ENCODE data around the gene QPCTL. TPM values are rescaled to one million over a fixed set of nuclear protein-coding genes. Genes with fewer than 3 reads are reported as not detected.
A peak's percentile ranks its signal among the peaks of the same experiment; 100 is the strongest.

Gene QPCTL
- total RNA-seq (10 to 100 TPM; 11.3 to 11.5 TPM), polyA plus RNA-seq (2.0 TPM)

DNA sequence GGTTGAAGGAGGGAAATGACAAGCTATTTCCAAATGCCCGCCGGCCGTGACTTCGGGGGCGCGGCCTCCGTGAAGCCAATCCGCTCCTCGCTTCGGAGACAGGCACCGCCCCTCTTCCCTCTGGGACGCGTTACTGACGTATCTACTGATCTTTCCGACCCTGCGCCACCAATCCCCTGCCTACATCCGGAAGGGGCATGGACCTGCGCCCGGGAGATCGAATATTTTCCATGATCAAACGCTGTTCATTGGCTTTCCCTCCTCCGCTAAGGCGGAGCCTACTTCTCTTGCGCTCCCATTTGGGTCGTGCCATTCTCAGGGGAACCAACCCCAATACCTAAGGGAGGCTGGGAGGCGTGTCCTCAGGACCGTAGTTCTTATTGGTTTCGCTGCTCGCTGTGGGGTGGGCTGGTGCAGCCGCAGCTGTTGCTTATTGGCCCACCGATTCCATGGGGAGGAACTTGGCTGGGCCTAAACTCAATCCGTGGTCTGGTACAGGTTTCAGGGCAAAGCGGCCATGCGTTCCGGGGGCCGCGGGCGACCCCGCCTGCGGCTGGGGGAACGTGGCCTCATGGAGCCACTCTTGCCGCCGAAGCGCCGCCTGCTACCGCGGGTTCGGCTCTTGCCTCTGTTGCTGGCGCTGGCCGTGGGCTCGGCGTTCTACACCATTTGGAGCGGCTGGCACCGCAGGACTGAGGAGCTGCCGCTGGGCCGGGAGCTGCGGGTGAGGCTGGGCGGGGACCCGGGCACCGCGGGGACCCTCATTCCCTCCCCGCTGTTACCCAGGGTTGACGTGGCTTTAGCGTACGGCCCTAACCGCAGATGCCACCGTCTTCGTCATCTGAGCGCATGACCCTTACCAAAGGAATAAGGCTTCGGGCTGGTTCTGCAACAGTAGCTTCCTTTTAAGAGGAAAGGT is at the start of gene QPCTL:
TSS of gene QPCTL (plus strand) at position 480 of the 919 bp plus-strand sequence. CDS start at position 518, 38 bp downstream.
- Histone ChIP-seq H3K36me3 (ENCODE audit: insufficient read depth, low read length) (peaks cover 11% of the 10 kb centered on the region), H3K27me3 (ENCODE audit: insufficient read depth, low read length, poor library complexity, severe bottlenecking) (no peaks in the 10 kb centered on the region), H3K4me3 (ENCODE audit: low read length) (peak within 1 kb of the TSS; percentile 72), H3K27ac (ENCODE audit: low read depth, low read length) (peak within 1 kb of the TSS; percentile 92), H3K9me3 (ENCODE audit: low read length) (no peaks in the 10 kb centered on the region), H3K4me1 (ENCODE audit: insufficient read depth, low read length) (peaks cover 7% of the 10 kb centered on the region)
- peak within 1 kb of the TSS; percentile 92 to 100 (median 97) for H3K27ac Mint-ChIP-seq
- peaks cover 16 to 27% (median 19%) of the 10 kb centered on the region in 3 donors for H3K4me1 Mint-ChIP-seq
- ChIA-PET POLR2A (interaction anchor here (0.6 to 2.5 kb wide), 14 partner anchors 11 to 196 kb away, joined by 3 to 16 read pairs (median 4); partner anchors contain the start of genes EML2, FBXO46 and SIX5), CTCF (interaction anchor here (0.6 to 9.0 kb wide), 21 partner anchors 13 to 264 kb away, joined by 3 to 107 read pairs (median 3); partner anchors contain the start of genes FBXO46, GIPR and SIX5)
- DNase-seq, result peak; percentile 94 to 98 (median 98)
- H3K9me3 Mint-ChIP-seq, result no peaks in the 10 kb centered on the region
- H3K4me3 Mint-ChIP-seq, result peak within 1 kb of the TSS; percentile 91 to 98 (median 93)
- H3K36me3 Mint-ChIP-seq, result peaks cover 1 to 51% (median 3%) of the 10 kb centered on the region in 3 donors
- H3K27me3 Mint-ChIP-seq, result no peaks in the 10 kb centered on the region

- H3K27me3 Mint-ChIP-seq, result peaks cover 0 to 2% of the 10 kb centered on the region in 2 donors
- no peaks in the 10 kb centered on the region for H3K9me3 Mint-ChIP-seq
- H3K4me1 Mint-ChIP-seq, result peaks cover 39 to 59% (median 41%) of the 10 kb centered on the region in 3 donors
- ChIA-PET POLR2A (interaction anchor here (1.0 to 1.7 kb wide), 5 partner anchors 49 to 204 kb away, joined by 3 to 10 read pairs (median 4); partner anchors contain the start of genes OPA3, QPCTL and SNRPD2), CTCF (interaction anchor here (0.7 to 5.4 kb wide), 27 partner anchors 9 to 215 kb away, joined by 3 to 78 read pairs (median 5); partner anchors contain the start of genes GPR4, PPM1N, QPCTL and RTN2)
- Histone ChIP-seq H3K9me3 (ENCODE audit: low read length) (no peaks in the 10 kb centered on the region), H3K27ac (ENCODE audit: low read depth, low read length) (peak overlapping the region; percentile 84), H3K4me1 (ENCODE audit: insufficient read depth, low read length) (peaks cover 47% of the 10 kb centered on the region), H3K27me3 (ENCODE audit: insufficient read depth, low read length, poor library complexity, severe bottlenecking) (no peaks in the 10 kb centered on the region), H3K4me3 (ENCODE audit: low read length) (no peak overlapping the region), H3K36me3 (ENCODE audit: insufficient read depth, low read length) (no peaks in the 10 kb centered on the region)
- peak; percentile 77 to 90 (median 82) for DNase-seq
- peak overlapping the region; percentile 83 to 98 (median 93) for H3K27ac Mint-ChIP-seq
- peaks cover 0 to 4% (median 0%) of the 10 kb centered on the region in 3 donors for H3K36me3 Mint-ChIP-seq
- peak overlapping the region; percentile 67 to 89 (median 80) for H3K4me3 Mint-ChIP-seq
Measured at GRCh38 chr19:45643024-45643926, 49.2 kb upstream of the QPCTL start.

- POLR2A ChIA-PET, result no interaction called here
- no peak for DNase-seq
- Histone ChIP-seq H3K4me3 (ENCODE audit: low read length) (no peak overlapping the region), H3K36me3 (ENCODE audit: insufficient read depth, low read length) (no peaks in the 10 kb centered on the region), H3K9me3 (ENCODE audit: low read length) (no peaks in the 10 kb centered on the region), H3K27ac (ENCODE audit: low read depth, low read length) (no peak overlapping the region), H3K4me1 (ENCODE audit: insufficient read depth, low read length) (peaks cover 42% of the 10 kb centered on the region), H3K27me3 (ENCODE audit: insufficient read depth, low read length, poor library complexity, severe bottlenecking) (no peaks in the 10 kb centered on the region)
- Mint-ChIP-seq H3K27ac (peak overlapping the region in 5 of 8 donors; percentile 47 to 95 (median 75)), H3K27me3 (peaks cover 0 to 2% of the 10 kb centered on the region in 2 donors), H3K4me3 (peak overlapping the region in 2 of 7 donors; percentile 28 to 77), H3K36me3 (no peaks in the 10 kb centered on the region), H3K4me1 (peaks cover 32 to 52% (median 34%) of the 10 kb centered on the region in 3 donors), H3K9me3 (no peaks in the 10 kb centered on the region)
- CTCF ChIA-PET, result interaction anchor here (1.0 to 5.4 kb wide), 13 partner anchors 8 to 205 kb away, joined by 3 to 78 read pairs (median 9); partner anchors contain the start of genes GPR4, PPM1N and RTN2
Measured at GRCh38 chr19:45643927-45644771, 48.3 kb upstream of the QPCTL start.

- DNase-seq, result no peak
- Histone ChIP-seq H3K9me3 (ENCODE audit: low read length) (no peaks in the 10 kb centered on the region), H3K4me3 (ENCODE audit: low read length) (peak overlapping the region; percentile 75), H3K27me3 (ENCODE audit: insufficient read depth, low read length, poor library complexity, severe bottlenecking) (no peaks in the 10 kb centered on the region), H3K27ac (ENCODE audit: low read depth, low read length) (no peak overlapping the region), H3K36me3 (ENCODE audit: insufficient read depth, low read length) (no peaks in the 10 kb centered on the region), H3K4me1 (ENCODE audit: insufficient read depth, low read length) (peaks cover 32% of the 10 kb centered on the region)
- peaks cover 32 to 47% (median 32%) of the 10 kb centered on the region in 3 donors for H3K4me1 Mint-ChIP-seq
- no peaks in the 10 kb centered on the region for H3K9me3 Mint-ChIP-seq
- peak overlapping the region in 7 of 8 donors; percentile 3 to 89 (median 76) for H3K27ac Mint-ChIP-seq
- H3K36me3 Mint-ChIP-seq, result no peaks in the 10 kb centered on the region
- peaks cover under 1 to 2% of the 10 kb centered on the region in 2 donors for H3K27me3 Mint-ChIP-seq
- ChIA-PET POLR2A (interaction anchor here (1.0 kb wide), 1 partner anchor 23 kb away, joined by 4 read pairs; the partner anchor contains the start of gene GIPR), CTCF (interaction anchor here (1.0 to 2.9 kb wide), 6 partner anchors 12 to 206 kb away, joined by 3 to 13 read pairs (median 6); no protein-coding TSS in a partner anchor)
- H3K4me3 Mint-ChIP-seq, result peak overlapping the region; percentile 83 to 93 (median 88)
Measured at GRCh38 chr19:45645068-45645630, 47.3 kb upstream of the QPCTL start.

DNA sequence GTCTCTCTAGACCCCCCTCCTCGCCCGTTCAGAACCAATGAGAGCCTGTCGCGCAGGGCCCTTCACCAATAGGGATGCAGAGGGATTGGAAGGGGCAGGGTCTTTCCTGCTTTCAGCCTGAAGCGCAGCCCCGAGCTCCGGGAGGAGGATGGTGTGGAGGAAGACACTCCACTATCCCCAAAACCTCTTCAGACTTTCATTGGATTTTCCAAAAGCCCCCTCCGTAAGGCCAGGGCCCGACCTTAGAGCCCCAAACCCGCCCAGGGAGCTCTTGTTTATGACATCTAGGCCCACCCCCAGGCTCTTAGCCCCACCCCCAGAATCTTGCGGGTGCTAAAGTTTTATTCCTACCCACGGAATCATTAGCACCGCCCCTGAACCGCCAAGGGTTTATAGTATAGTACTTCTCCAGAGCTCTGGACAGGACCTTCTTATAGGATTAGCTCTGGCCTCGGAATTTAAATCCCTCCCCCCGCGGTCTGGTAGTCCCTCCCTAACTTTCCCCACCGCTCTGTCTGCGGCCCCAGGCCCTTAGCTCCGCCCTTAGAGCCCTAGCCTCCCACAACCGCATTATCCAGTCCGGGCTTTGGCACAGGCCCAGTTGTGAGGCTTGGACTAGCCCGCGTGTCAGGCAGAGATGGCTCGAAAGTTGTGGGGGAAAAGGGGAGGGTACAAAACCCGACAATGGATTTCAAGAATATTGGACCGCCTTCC is 46.7 kb upstream of the QPCTL start:
- DNase-seq, result peak; percentile 67 to 84 (median 70)
- Histone ChIP-seq H3K9me3 (ENCODE audit: low read length) (no peaks in the 10 kb centered on the region), H3K4me3 (ENCODE audit: low read length) (peak overlapping the region; percentile 75), H3K36me3 (ENCODE audit: insufficient read depth, low read length) (no peaks in the 10 kb centered on the region), H3K27ac (ENCODE audit: low read depth, low read length) (peak overlapping the region; percentile 52), H3K27me3 (ENCODE audit: insufficient read depth, low read length, poor library complexity, severe bottlenecking) (no peaks in the 10 kb centered on the region), H3K4me1 (ENCODE audit: insufficient read depth, low read length) (peaks cover 27% of the 10 kb centered on the region)
- H3K27me3 Mint-ChIP-seq, result peaks cover 2 to 3% of the 10 kb centered on the region in 2 donors
- H3K4me3 Mint-ChIP-seq, result peak overlapping the region; percentile 83 to 93 (median 88)
- no peaks in the 10 kb centered on the region for H3K36me3 Mint-ChIP-seq
- H3K4me1 Mint-ChIP-seq, result peaks cover 29 to 45% (median 31%) of the 10 kb centered on the region in 3 donors
- ChIA-PET POLR2A (interaction anchor here (0.5 to 1.0 kb wide), 3 partner anchors 22 to 1469 kb away, joined by 3 to 4 read pairs (median 4); partner anchors contain the start of gene GIPR), CTCF (interaction anchor here (1.0 to 2.9 kb wide), 6 partner anchors 11 to 206 kb away, joined by 3 to 13 read pairs (median 6); no protein-coding TSS in a partner anchor)
- H3K27ac Mint-ChIP-seq, result peak overlapping the region in 7 of 8 donors; percentile 10 to 90 (median 85)
- no peaks in the 10 kb centered on the region for H3K9me3 Mint-ChIP-seq

GRCh38 chr19:45646345-45646698 is 46.1 kb upstream of the QPCTL start:
- Mint-ChIP-seq H3K4me3 (peak overlapping the region; percentile 83 to 93 (median 88)), H3K4me1 (peaks cover 24 to 39% (median 25%) of the 10 kb centered on the region in 3 donors), H3K36me3 (no peaks in the 10 kb centered on the region), H3K27me3 (peaks cover 2 to 3% of the 10 kb centered on the region in 2 donors), H3K9me3 (no peaks in the 10 kb centered on the region), H3K27ac (peak overlapping the region in 7 of 8 donors; percentile 6 to 90 (median 78))
- CTCF ChIA-PET, result interaction anchor here (1.0 to 2.9 kb wide), 7 partner anchors 11 to 207 kb away, joined by 3 to 13 read pairs (median 6); no protein-coding TSS in a partner anchor
- no peaks in the 10 kb centered on the region for H3K27me3 ChIP-seq (ENCODE audit: insufficient read depth, low read length, poor library complexity, severe bottlenecking)
- no peaks in the 10 kb centered on the region for H3K36me3 ChIP-seq (ENCODE audit: insufficient read depth, low read length)
- H3K4me3 ChIP-seq (ENCODE audit: low read length), result peak overlapping the region; percentile 75
- H3K27ac ChIP-seq (ENCODE audit: low read depth, low read length), result peak overlapping the region; percentile 52
- POLR2A ChIA-PET, result interaction anchor here (0.5 to 1.0 kb wide), 3 partner anchors 22 to 1468 kb away, joined by 3 to 4 read pairs (median 4); partner anchors contain the start of gene GIPR
- H3K4me1 ChIP-seq (ENCODE audit: insufficient read depth, low read length), result peaks cover 22% of the 10 kb centered on the region
- no peak for DNase-seq
- no peaks in the 10 kb centered on the region for H3K9me3 ChIP-seq (ENCODE audit: low read length)
